ENCODE results near the gene TBX21. TPM values are rescaled to one million over a fixed set of nuclear protein-coding genes. Genes with fewer than 3 reads are reported as not detected.

TBX21 gene
- total and polyA plus RNA-seq, 9 of the 15 experiments (the other 6 are each of a cell fraction or from before 2014, with no cell fraction given), result 0.07 TPM; not detected in 8

GRCh38 chr17:47785538-47786123, 52.6 kb downstream of the TBX21 start (continued):
- TF ChIP-seq ZNF512 (tag; IDR thresholded peaks at IDR 0.05), result no peak
- no peak for TF ChIP-seq TGIF2 (CRISPR knock-in tag; IDR thresholded peaks at IDR 0.05)
- TF ChIP-seq MLX (CRISPR knock-in tag; conservative IDR thresholded peaks at IDR 0.05), result no peak
- TF ChIP-seq, protein P1, sequence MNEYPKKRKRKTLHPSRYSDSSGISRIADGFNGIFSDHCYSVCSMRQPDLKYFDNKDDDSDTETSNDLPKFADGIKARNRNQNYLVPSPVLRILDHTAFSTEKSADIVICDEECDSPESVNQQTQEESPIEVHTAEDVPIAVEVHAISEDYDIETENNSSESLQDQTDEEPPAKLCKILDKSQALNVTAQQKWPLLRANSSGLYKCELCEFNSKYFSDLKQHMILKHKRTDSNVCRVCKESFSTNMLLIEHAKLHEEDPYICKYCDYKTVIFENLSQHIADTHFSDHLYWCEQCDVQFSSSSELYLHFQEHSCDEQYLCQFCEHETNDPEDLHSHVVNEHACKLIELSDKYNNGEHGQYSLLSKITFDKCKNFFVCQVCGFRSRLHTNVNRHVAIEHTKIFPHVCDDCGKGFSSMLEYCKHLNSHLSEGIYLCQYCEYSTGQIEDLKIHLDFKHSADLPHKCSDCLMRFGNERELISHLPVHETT (CRISPR knock-in tag; conservative IDR thresholded peaks at IDR 0.05 in 1 of 2, IDR thresholded peaks at IDR 0.05 in 1 of 2), result no peak
- no peak for TF ChIP-seq ZNF140 (CRISPR knock-in tag; IDR thresholded peaks at IDR 0.05)
- TF ChIP-seq KDM5B (IDR thresholded peaks at IDR 0.05; ENCODE audit: insufficient replicate concordance, low read depth, low read length), result no peak
- TF ChIP-seq, protein P2, sequence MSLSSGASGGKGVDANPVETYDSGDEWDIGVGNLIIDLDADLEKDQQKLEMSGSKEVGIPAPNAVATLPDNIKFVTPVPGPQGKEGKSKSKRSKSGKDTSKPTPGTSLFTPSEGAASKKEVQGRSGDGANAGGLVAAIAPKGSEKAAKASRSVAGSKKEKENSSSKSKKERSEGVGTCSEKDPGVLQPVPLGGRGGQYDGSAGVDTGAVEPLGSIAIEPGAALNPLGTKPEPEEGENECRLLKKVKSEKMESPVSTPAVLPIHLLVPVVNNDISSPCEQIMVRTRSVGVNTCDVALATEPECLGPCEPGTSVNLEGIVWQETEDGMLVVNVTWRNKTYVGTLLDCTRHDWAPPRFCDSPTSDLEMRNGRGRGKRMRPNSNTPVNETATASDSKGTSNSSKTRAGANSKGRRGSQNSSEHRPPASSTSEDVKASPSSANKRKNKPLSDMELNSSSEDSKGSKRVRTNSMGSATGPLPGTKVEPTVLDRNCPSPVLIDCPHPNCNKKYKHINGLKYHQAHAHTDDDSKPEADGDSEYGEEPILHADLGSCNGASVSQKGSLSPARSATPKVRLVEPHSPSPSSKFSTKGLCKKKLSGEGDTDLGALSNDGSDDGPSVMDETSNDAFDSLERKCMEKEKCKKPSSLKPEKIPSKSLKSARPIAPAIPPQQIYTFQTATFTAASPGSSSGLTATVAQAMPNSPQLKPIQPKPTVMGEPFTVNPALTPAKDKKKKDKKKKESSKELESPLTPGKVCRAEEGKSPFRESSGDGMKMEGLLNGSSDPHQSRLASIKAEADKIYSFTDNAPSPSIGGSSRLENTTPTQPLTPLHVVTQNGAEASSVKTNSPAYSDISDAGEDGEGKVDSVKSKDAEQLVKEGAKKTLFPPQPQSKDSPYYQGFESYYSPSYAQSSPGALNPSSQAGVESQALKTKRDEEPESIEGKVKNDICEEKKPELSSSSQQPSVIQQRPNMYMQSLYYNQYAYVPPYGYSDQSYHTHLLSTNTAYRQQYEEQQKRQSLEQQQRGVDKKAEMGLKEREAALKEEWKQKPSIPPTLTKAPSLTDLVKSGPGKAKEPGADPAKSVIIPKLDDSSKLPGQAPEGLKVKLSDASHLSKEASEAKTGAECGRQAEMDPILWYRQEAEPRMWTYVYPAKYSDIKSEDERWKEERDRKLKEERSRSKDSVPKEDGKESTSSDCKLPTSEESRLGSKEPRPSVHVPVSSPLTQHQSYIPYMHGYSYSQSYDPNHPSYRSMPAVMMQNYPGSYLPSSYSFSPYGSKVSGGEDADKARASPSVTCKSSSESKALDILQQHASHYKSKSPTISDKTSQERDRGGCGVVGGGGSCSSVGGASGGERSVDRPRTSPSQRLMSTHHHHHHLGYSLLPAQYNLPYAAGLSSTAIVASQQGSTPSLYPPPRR (CRISPR knock-in tag; IDR thresholded peaks at IDR 0.05; ENCODE audit: borderline replicate concordance), result peak; percentile 44; the same call in 1 of the 2 replicates
- no peak for TF ChIP-seq TSC22D4 (tag; IDR thresholded peaks at IDR 0.05)
- no peak for TF ChIP-seq SAFB (IDR thresholded peaks at IDR 0.05; ENCODE audit: borderline replicate concordance, low read depth, low read length)
- no peak for TF ChIP-seq CEBPZ (IDR thresholded peaks at IDR 0.05; ENCODE audit: borderline replicate concordance, low read depth, low read length)
- no peak for TF ChIP-seq MXI1 (IDR thresholded peaks at IDR 0.05; ENCODE audit: low read depth, low read length)
- no peak for TF ChIP-seq ZSCAN32 (CRISPR knock-in tag; IDR thresholded peaks at IDR 0.05)
- TF ChIP-seq CBX2 (IDR thresholded peaks at IDR 0.05; ENCODE audit: insufficient read depth, low read length, poor library complexity, severe bottlenecking), result no peak
- no peak for TF ChIP-seq PTBP1 (IDR thresholded peaks at IDR 0.05; ENCODE audit: low read depth, low read length)

All from K562 (cell line).